ENCODE data around the gene AGXT2. TPM values are rescaled to one million over a fixed set of nuclear protein-coding genes. Genes with fewer than 3 reads are reported as not detected.

The AGXT2 gene
- total RNA-seq, 1 experiment from 2014 or later = not detected

DNA sequence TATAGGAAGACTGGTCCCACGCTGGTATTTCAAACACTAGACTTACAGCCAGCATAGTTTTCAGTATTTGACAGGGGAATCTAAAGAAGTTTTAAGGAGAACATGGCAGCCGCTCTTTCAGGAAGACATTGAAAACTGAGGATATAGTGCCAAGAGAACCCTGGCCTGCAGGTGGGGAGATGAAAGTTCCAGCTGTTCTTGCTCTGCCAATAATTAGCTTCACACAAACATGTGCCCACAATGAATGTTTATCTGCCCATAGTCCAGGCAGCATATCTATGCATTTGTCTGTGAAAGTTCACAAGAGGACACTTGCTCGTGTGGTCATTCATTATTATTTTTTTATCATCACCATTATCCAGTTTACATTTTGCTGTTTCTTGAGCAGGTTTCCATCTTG, 47.6 kb upstream of the AGXT2 start:
- H3K4me3 Mint-ChIP-seq = no peak overlapping the region
- H4K8ac ChIP-seq (replicated peaks; ENCODE audit: insufficient read length, low read depth, low read length) = no peak overlapping the region
- no peak overlapping the region for H3K27ac ChIP-seq (ENCODE audit: insufficient read length, low read depth, low read length)
- H2BK20ac ChIP-seq (ENCODE audit: low read depth, low read length, poor library complexity, severe bottlenecking) = no peak overlapping the region
- TF ChIP-seq, protein P1, sequence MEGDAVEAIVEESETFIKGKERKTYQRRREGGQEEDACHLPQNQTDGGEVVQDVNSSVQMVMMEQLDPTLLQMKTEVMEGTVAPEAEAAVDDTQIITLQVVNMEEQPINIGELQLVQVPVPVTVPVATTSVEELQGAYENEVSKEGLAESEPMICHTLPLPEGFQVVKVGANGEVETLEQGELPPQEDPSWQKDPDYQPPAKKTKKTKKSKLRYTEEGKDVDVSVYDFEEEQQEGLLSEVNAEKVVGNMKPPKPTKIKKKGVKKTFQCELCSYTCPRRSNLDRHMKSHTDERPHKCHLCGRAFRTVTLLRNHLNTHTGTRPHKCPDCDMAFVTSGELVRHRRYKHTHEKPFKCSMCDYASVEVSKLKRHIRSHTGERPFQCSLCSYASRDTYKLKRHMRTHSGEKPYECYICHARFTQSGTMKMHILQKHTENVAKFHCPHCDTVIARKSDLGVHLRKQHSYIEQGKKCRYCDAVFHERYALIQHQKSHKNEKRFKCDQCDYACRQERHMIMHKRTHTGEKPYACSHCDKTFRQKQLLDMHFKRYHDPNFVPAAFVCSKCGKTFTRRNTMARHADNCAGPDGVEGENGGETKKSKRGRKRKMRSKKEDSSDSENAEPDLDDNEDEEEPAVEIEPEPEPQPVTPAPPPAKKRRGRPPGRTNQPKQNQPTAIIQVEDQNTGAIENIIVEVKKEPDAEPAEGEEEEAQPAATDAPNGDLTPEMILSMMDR (conservative IDR thresholded peaks at IDR 0.05) = no peak
- WGBS (ENCODE audit: extremely low coverage, insufficient read length, low lambda C conversion rate) = no CpG with 5 or more reads among the region's 3 CpGs
- H3K18ac ChIP-seq (ENCODE audit: insufficient read length, low read depth, low read length) = no peak overlapping the region
- no peak overlapping the region for H2BK120ac ChIP-seq (ENCODE audit: low read depth, low read length, poor library complexity, severe bottlenecking)
- H3K56ac ChIP-seq (ENCODE audit: insufficient read length, low read depth, low read length) = no peak overlapping the region
- H3K27me3 Mint-ChIP-seq (ENCODE audit: low read depth) = no peaks in the 10 kb centered on the region
- H3K27ac Mint-ChIP-seq = no peak overlapping the region
- H3K79me2 ChIP-seq (ENCODE audit: insufficient read depth, low read length) = no peaks in the 10 kb centered on the region
- H3K27me3 ChIP-seq (ENCODE audit: insufficient read depth, low read length) = no peaks in the 10 kb centered on the region
- H3K4me2 ChIP-seq (ENCODE audit: insufficient read depth, insufficient read length, low read length) = no peak overlapping the region
- no peak overlapping the region for H3K4ac ChIP-seq (ENCODE audit: low read depth, low read length)
- no peaks in the 10 kb centered on the region for H3K23me2 ChIP-seq (ENCODE audit: insufficient read length, low read depth, low read length, poor library complexity, severe bottlenecking)
- H2BK15ac ChIP-seq (ENCODE audit: low read depth, low read length) = no peak overlapping the region
- no peak overlapping the region for H2AFZ ChIP-seq (ENCODE audit: low read length)
- H3T11ph ChIP-seq (ENCODE audit: low read length) = no peak overlapping the region
- H2BK5ac ChIP-seq (ENCODE audit: insufficient read length, low read length) = no peak overlapping the region
- H3K9me3 ChIP-seq (ENCODE audit: control insufficient read depth, low read depth, low read length) = no peaks in the 10 kb centered on the region
- H2BK12ac ChIP-seq (ENCODE audit: insufficient read length, low read depth, low read length) = no peak overlapping the region
- H3K14ac ChIP-seq (ENCODE audit: insufficient read depth, low read length) = no peak overlapping the region
- no peak overlapping the region for H3K23ac ChIP-seq (ENCODE audit: insufficient read length, low read depth, low read length)
- no peak overlapping the region for H2AK5ac ChIP-seq (ENCODE audit: insufficient read length, low read length)
- no peaks in the 10 kb centered on the region for H4K20me1 ChIP-seq (ENCODE audit: control insufficient read depth, insufficient read depth, insufficient read length)
- H3K4me1 ChIP-seq (ENCODE audit: insufficient read depth, low read length) = no peaks in the 10 kb centered on the region
- H3K9me3 Mint-ChIP-seq = peaks cover 0 to 3% of the 10 kb centered on the region in 2 experiments; a peak in 2 of 5 replicates
- H3K79me1 ChIP-seq (ENCODE audit: insufficient read depth, low read depth, low read length, poor library complexity, severe bottlenecking) = no peaks in the 10 kb centered on the region
- DNase-seq = no peak
- H3K9ac ChIP-seq (ENCODE audit: extremely low read depth, insufficient read length, low read length) = no peak overlapping the region
- H3K4me1 Mint-ChIP-seq = peaks cover 16 to 18% of the 10 kb centered on the region in 2 experiments
- H3K36me3 Mint-ChIP-seq (ENCODE audit: insufficient read depth in 1 of 3, low read depth in 3 of 3) = peaks cover 0 to 2% (median 0%) of the 10 kb centered on the region in 3 experiments; a peak in 1 of 7 replicates
- H4K91ac ChIP-seq (ENCODE audit: insufficient read length, low read depth, low read length) = no peak overlapping the region
- H4K5ac ChIP-seq (ENCODE audit: insufficient read length, low read depth, low read length) = no peak overlapping the region

Measured in H9 (cell line).